ENCODE measurements around the gene MTERF1.
"Not testable (repeated sequence)": the region's sequence is repeated elsewhere in the genome, so short reads cannot be mapped to it uniquely, and the experiment has no call there.

The MTERF1 gene

GRCh38 chr7:91899563-91899962, 19.1 kb upstream of the MTERF1 start:
- no peak for TF ChIP-seq CTCF (IDR thresholded peaks at IDR 0.05; ENCODE audit: low read depth, low read length, poor library complexity, severe bottlenecking)
- TF ChIP-seq EZH2phosphoT487 (IDR thresholded peaks at IDR 0.05; ENCODE audit: borderline replicate concordance, low read length) = no peak
- H3K79me2 ChIP-seq (ENCODE audit: control insufficient read depth, low read length) = no peaks in the 10 kb centered on the region
- H3K36me3 ChIP-seq (ENCODE audit: control insufficient read depth, low read length) = no peaks in the 10 kb centered on the region
- H4K20me1 ChIP-seq (ENCODE audit: control insufficient read depth, insufficient read depth, low read depth, low read length) = no peaks in the 10 kb centered on the region
- H3K9me2 ChIP-seq (replicated peaks; ENCODE audit: control insufficient read depth, low read length) = no peaks in the 10 kb centered on the region
- no peaks in the 10 kb centered on the region for H3F3A ChIP-seq (ENCODE audit: control insufficient read depth, insufficient read depth)
- H3K9me3 ChIP-seq (ENCODE audit: control insufficient read depth, insufficient read depth, low read length) = no peaks in the 10 kb centered on the region
- H3K4me3 ChIP-seq (ENCODE audit: low read length) = no peak overlapping the region
- H3K27me3 ChIP-seq (ENCODE audit: control insufficient read depth, low read length) = peaks cover 4% of the 10 kb centered on the region; the same call in 1 of the 2 replicates
- H3K4me1 ChIP-seq (ENCODE audit: control insufficient read depth, low read length) = no peaks in the 10 kb centered on the region
- no peak overlapping the region for H3K4me2 ChIP-seq (ENCODE audit: low read length)
- H3K27ac ChIP-seq (ENCODE audit: low read depth, low read length) = no peak overlapping the region

GRCh38 chr7:91898240-91898992, 17.9 kb upstream of the MTERF1 start:
- no peaks in the 10 kb centered on the region for H4K20me1 ChIP-seq (ENCODE audit: control insufficient read depth, insufficient read depth, low read depth, low read length)
- no peaks in the 10 kb centered on the region for H3K4me1 ChIP-seq (ENCODE audit: control insufficient read depth, low read length)
- no peak for TF ChIP-seq CTCF (IDR thresholded peaks at IDR 0.05; ENCODE audit: low read depth, low read length, poor library complexity, severe bottlenecking)
- TF ChIP-seq EZH2phosphoT487 (IDR thresholded peaks at IDR 0.05; ENCODE audit: borderline replicate concordance, low read length) = no peak
- peaks cover 4% of the 10 kb centered on the region; the same call in 1 of the 2 replicates for H3K27me3 ChIP-seq (ENCODE audit: control insufficient read depth, low read length)
- no peak overlapping the region for H3K4me3 ChIP-seq (ENCODE audit: low read length)
- H3K27ac ChIP-seq (ENCODE audit: low read depth, low read length) = no peak overlapping the region
- H3K9me2 ChIP-seq (replicated peaks; ENCODE audit: control insufficient read depth, low read length) = no peaks in the 10 kb centered on the region
- H3K36me3 ChIP-seq (ENCODE audit: control insufficient read depth, low read length) = no peaks in the 10 kb centered on the region
- no peaks in the 10 kb centered on the region for H3F3A ChIP-seq (ENCODE audit: control insufficient read depth, insufficient read depth)
- no peaks in the 10 kb centered on the region for H3K9me3 ChIP-seq (ENCODE audit: control insufficient read depth, insufficient read depth, low read length)
- H3K4me2 ChIP-seq (ENCODE audit: low read length) = no peak overlapping the region
- H3K79me2 ChIP-seq (ENCODE audit: control insufficient read depth, low read length) = no peaks in the 10 kb centered on the region

- no peaks in the 10 kb centered on the region for H4K20me1 ChIP-seq (ENCODE audit: control insufficient read depth, insufficient read depth, low read depth, low read length)
- H3K27me3 ChIP-seq (ENCODE audit: control insufficient read depth, low read length) = peaks cover 4% of the 10 kb centered on the region; the same call in 1 of the 2 replicates
- TF ChIP-seq EZH2phosphoT487 (IDR thresholded peaks at IDR 0.05; ENCODE audit: borderline replicate concordance, low read length) (no peak), CTCF (IDR thresholded peaks at IDR 0.05; ENCODE audit: low read depth, low read length, poor library complexity, severe bottlenecking) (no peak)
- no peaks in the 10 kb centered on the region for H3K36me3 ChIP-seq (ENCODE audit: control insufficient read depth, low read length)
- no peaks in the 10 kb centered on the region for H3K79me2 ChIP-seq (ENCODE audit: control insufficient read depth, low read length)
- H3K4me2 ChIP-seq (ENCODE audit: low read length) = no peak overlapping the region
- no peak overlapping the region for H3K27ac ChIP-seq (ENCODE audit: low read depth, low read length)
- H3K9me3 ChIP-seq (ENCODE audit: control insufficient read depth, insufficient read depth, low read length) = no peaks in the 10 kb centered on the region
- no peak overlapping the region for H3K4me3 ChIP-seq (ENCODE audit: low read length)
- H3K4me1 ChIP-seq (ENCODE audit: control insufficient read depth, low read length) = no peaks in the 10 kb centered on the region
- no peaks in the 10 kb centered on the region for H3K9me2 ChIP-seq (replicated peaks; ENCODE audit: control insufficient read depth, low read length)
- H3F3A ChIP-seq (ENCODE audit: control insufficient read depth, insufficient read depth) = no peaks in the 10 kb centered on the region
Observed at GRCh38 chr7:91894781-91895480, 14.4 kb upstream of the MTERF1 start.

- not testable (repeated sequence) for H3K4me2 ChIP-seq (ENCODE audit: low read length); H3K27me3 ChIP-seq (ENCODE audit: control insufficient read depth, low read length); H3K9me2 ChIP-seq (replicated peaks; ENCODE audit: control insufficient read depth, low read length); H3F3A ChIP-seq (ENCODE audit: control insufficient read depth, insufficient read depth); H3K27ac ChIP-seq (ENCODE audit: low read depth, low read length); H3K79me2 ChIP-seq (ENCODE audit: control insufficient read depth, low read length); H3K9me3 ChIP-seq (ENCODE audit: control insufficient read depth, insufficient read depth, low read length); H4K20me1 ChIP-seq (ENCODE audit: control insufficient read depth, insufficient read depth, low read depth, low read length); H3K4me3 ChIP-seq (ENCODE audit: low read length); H3K4me1 ChIP-seq (ENCODE audit: control insufficient read depth, low read length); H3K36me3 ChIP-seq (ENCODE audit: control insufficient read depth, low read length)
Observed at GRCh38 chr7:91893699-91894098, 13.2 kb upstream of the MTERF1 start.
